ENCODE data around the gene MEIOB.

MEIOB gene

GRCh38 chr16:1788095-1788707, 83.8 kb downstream of the MEIOB start:
- no peak for DNase-seq (ENCODE audit: low read depth in 2 of 2)

- no peak for DNase-seq (ENCODE audit: low read depth in 2 of 2)
Observed at GRCh38 chr16:1787322-1788094, 84.5 kb downstream of the MEIOB start.

GRCh38 chr16:1787056-1787321, 85.0 kb downstream of the MEIOB start:
- DNase-seq (ENCODE audit: low read depth in 2 of 2) = no peak

GRCh38 chr16:1786242-1787055, 85.5 kb downstream of the MEIOB start:
- no peak for DNase-seq (ENCODE audit: low read depth in 2 of 2)

- DNase-seq (ENCODE audit: low read depth in 2 of 2) = no peak
Observed at GRCh38 chr16:1785846-1786170, 86.2 kb downstream of the MEIOB start.

GRCh38 chr16:1784977-1785845, 86.8 kb downstream of the MEIOB start:
- DNase-seq (ENCODE audit: low read depth in 2 of 2) = no peak
